ENCODE measurements around the gene TTC3.
A peak's percentile ranks its signal among the peaks of the same experiment; 100 is the strongest.

TTC3 gene

GRCh38 chr21:37228003-37228400 lies 154.9 kb downstream of the TTC3 start:
- DNase-seq, result no peak

DNA sequence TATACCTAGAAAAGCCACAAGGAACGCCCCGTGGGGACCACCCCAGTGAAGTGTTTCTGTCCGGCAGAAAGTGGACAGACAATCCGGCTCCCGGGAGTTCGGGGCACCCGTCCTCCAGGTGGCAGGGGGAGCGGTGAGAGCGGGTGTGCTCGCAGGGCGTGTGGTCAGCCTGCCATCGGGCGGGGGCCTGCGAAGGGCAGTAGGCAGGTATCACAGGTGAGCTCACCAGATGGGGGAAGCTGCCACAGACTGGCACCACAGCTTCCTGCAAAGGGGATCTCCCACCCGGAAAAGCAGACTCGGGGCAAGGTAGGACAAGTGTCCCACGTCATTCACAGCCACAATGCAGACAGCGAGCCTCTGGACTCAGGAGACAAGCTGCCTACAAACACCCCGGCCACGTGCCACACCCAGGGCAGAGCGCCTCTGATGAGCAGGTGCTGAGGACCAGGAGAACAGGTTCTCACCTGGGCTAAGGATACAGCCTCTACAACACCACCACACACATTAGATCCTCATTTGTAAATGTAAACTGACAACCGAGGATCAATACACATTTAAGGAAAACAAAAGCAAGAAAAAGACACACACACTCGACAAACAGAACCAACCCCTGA lies 157.7 kb downstream of the TTC3 start:
- no peak for DNase-seq

DNA sequence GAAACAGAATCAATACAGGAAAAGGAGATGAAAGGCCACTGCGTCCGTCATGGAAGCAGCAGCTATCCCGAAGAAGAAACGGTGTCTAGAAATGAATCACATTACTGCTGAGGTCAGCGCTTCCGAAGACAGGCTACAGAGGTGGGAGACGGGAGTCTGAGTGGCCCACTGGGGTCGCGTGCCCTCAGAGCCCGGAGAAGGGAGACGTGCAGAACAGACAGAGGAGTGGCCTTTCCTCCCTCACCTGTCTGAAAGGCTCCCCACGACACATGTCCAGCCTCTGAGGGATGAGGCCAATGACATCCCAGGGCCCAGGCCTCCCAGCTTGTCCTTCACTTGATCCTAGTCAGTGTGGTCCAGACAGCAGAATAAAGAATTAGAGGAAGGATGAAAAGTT lies 158.2 kb downstream of the TTC3 start:
- no peak for DNase-seq

DNA sequence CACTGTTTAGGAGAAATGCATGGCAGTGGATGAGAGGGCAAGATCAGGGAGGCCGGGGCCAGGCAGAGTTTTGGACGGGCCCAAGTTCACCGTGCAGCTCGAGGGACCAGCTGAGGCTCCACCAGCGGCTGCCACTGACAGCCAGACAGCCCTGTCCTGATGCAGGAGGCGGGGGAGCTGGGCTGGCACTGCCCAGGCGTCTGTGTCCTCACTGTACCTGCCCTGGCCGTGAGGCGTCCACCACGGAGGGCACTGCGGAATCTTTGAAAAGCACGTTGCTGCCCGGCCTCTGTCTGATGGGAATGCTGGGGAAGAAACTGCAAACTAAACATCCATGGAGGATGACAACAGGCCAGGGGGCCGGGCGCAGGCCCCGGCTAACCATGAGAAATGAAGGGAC lies 158.6 kb downstream of the TTC3 start:
- DNase-seq, result no peak

DNA sequence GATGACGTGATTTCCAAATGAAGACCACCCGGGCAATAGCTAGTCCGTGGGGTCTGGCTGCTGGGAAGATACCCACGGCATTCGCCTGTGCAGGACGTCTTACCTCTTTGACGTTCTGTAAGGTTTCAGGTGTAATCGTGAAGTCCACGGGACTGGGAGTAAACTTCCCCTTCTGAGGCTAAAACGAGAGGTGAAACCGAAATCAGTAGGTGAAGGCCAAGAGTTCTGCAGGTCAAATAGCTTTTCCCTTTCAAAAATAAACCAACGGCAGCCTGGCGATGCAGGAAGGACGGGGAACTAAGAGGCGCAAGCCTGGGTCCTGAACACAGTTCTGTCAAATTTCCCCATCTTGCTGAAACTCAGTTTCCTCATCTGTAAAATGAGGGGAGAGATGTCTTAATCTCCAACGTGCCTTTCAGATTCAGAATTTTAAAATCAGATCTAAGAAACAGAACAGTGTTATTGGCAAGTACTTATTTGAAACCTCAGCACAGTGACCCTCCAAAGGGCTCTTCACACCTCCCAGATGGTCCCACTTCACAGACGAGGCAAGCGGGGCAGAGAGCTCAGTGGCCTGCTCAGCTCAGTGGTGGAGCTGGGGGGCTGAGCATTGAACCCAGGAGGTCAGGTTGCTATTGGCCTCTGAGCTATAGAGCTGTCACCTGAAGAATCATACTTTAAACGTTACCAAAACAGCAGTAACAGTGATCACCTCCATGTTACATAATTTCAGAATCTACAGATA lies 159.4 kb downstream of the TTC3 start:
- DNase-seq, result no peak

DNA sequence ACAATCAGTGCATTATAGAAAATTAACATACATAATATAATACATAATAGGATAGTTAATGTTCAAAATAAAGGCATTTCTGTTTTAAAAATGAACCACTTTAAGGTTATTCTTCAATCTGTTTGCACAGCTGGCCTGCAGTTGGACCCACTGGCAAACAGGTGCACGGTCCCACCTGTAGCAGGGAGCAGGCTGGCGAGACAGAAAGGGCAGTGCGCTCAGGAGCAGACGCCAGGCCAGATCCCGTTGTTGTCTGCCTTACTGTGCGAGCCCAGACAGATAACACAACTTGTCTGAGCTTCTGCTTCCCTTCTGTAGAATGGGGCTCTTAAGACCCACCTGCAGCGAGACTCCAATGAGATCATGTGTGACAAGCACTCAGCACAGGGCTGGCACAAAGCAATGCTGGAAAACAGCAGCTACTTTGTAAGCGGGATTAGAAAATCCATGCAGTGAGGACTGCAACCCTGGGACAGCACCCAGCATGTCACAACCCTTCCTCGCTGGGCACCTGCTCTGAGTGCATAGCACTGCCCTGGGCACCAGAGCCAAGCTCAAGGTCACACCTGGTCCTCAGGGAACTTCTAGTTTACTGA lies 160.6 kb downstream of the TTC3 start:
- DNase-seq, result no peak

GRCh38 chr21:37237346-37237745 lies 164.3 kb downstream of the TTC3 start:
- DNase-seq, result no peak

GRCh38 chr21:37237764-37238163 lies 164.7 kb downstream of the TTC3 start:
- peak; percentile 20 for DNase-seq

DNA sequence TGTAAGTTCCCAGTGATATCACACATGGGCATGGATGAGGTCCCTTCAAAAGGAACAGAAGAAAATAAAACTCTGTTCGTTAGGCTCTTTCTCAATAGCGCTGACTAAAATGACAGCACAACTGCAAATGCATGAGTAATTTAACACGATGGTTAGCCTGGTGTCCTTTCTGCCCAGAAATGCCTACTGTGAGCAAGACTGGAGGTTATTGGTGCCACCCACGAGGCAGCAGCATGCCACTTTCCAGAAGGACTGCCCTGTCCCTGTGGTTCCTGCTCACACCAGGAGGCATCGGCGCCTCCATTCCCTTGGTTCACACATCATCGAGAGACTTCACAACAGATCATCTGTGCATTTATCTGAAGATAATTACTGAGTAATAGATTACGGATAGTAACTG lies 167.9 kb downstream of the TTC3 start:
- no peak for DNase-seq

DNA sequence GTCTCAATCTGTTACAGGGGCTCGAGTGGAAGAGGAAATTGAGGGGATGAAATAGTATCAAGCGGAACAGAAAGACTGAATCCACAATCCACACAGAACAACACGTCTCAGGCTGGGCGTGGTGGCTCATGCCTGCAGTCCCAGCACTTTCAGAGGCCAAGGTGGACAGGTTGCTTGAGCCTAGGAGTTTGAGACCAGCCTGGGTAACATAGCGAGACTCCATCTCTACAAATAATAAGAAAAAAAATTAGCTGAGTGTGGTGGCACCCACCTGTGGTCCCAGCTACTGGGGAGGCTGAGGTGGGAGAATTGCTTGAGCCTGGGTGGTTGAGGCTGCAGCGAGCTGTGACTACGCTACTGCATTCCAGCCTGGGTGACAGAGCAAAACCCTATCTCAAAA lies 168.4 kb downstream of the TTC3 start:
- no peak for DNase-seq

DNA sequence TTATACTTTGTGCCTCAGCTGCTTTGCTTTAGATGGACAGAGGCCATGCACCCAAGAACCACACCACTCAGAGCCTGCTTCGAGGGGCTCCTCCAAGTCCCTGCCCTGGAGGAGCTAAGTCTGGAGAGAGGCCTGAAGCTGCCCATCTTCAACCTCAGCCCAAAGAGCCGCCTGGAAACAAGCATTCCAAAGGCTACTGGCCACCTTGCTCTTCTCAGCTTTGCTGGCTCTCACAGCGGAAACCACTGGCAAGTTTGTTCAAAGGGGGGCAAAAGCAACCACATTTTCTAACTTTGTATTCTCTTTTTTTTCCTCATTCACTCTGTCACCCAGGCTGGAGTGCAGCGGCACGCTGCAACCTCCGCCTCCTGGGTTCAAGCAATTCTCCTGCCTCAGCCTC lies 170.9 kb downstream of the TTC3 start:
- DNase-seq, result no peak

- no peak for DNase-seq
Observed at GRCh38 chr21:37244501-37245095, 171.5 kb downstream of the TTC3 start.

DNA sequence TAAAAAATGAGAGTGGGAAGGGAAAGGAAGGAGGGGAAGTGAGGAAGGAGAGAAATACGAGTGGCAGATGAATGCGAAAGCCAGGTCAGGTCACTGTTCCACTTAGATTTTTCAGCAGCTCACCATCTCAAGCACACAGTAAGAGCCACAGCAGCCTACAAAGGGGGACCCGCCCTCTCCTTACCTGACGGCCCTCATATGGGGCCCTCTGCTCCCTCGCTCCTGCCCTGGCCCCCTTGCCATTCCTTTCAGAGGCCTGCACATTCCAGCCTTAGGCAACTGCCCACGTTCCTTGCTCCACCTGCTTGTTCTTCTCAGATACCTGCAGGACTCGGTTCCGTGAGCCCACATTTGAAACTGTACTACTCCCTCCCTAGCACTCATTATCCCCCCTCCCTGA lies 172.1 kb downstream of the TTC3 start:
- DNase-seq, result no peak

GRCh38 chr21:37248298-37248697 lies 175.2 kb downstream of the TTC3 start:
- DNase-seq, result no peak

DNA sequence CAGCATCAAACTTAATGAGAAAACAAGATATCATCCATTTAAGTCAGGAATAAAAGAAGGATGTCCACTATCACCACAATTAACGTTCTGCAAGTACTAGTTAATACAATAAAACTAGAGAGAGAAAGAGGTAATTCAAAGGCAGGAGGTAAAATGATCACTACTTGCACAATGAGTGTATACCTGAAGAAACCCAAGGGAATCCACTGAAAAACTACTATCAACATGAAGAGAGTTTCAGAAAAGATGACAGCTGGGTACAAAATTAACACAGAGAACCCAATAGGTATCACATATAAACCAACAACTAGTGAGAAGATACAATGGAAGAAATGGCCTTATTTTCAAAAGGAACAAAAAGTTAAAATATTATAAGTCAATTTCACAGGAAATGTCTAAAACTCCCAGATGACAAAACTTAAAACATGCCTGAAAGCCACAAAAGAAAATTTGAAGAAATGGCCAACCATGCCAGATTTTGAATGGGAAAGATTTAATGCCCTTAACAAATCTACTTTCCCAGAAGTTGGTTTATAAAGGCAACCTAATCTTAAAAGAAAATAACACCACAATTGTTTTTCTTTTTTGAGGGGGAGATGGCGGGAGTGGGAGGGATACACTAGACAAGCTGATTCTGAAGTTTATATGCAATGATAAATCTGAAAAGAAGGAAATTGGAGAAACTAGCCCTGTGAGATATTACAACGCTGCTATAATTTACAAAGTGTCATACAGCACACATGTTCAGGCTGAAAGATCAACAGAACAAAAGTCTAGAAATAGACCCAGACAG lies 176.3 kb downstream of the TTC3 start:
- DNase-seq, result no peak

DNA sequence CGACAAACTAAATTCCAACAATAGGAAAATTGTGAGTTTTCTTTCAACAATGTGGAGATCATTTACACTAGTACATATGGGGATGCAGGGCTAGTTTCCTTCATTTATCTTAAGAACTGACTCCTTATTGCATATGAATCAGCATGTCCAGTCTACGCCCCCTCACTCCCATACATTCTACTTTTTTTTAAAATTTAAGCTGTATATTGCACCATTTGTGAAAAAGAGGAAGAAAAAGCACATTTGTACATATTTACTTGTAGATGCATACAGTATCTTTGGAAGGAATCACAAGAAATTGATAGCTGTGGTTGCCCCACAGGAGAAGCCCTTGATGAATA lies 178.2 kb downstream of the TTC3 start:
- DNase-seq, result no peak

All from CD4-positive, alpha-beta T cell treated with Interleukin-10 for 1 hour (primary cell).